NB4 (cell line): ENCODE measurements around the gene MTMR1.

Experiments used
- DNase-seq: peaks from one replicate; pipeline ENCODE4 v3.0.0; 2010; ENCODE audit warnings: low read depth
- H3K4me3 ChIP-seq: one replicate; pipeline ENCODE4 v1.5.1; 2011; ENCODE audit warnings: mild to moderate bottlenecking, low read depth, low read length, moderate library complexity
- CTCF ChIP-seq: IDR thresholded peaks from one replicate; pipeline ENCODE4 v1.5.1; 2012; ENCODE audit warnings: low read depth, low read length
- MAX ChIP-seq: IDR thresholded peaks from 2 replicates; pipeline ENCODE4 v1.6.1; 2011; ENCODE audit warnings: low read depth, low read length
- MYC ChIP-seq: IDR thresholded peaks from 2 replicates; pipeline ENCODE4 v1.6.1; 2011; ENCODE audit warnings: low read depth, low read length
- POLR2A ChIP-seq: IDR thresholded peaks from 2 replicates; pipeline ENCODE4 v1.6.1; 2011; ENCODE audit warnings: mild to moderate bottlenecking; ENCODE audit not compliant: insufficient read length; ENCODE audit errors: extremely low read depth

The MTMR1 gene

GRCh38 chrX:150771116-150771515, 77.9 kb downstream of the MTMR1 start:
- DNase-seq, result no peak
- H3K4me3 ChIP-seq, result no peak overlapping the region
- TF ChIP-seq MAX (no peak), MYC (no peak), POLR2A (no peak), CTCF (no peak)

GRCh38 chrX:150772150-150772970, 79.2 kb downstream of the MTMR1 start:
- DNase-seq, result peak; percentile 79
- TF ChIP-seq CTCF (peak; percentile 56), MAX (no peak)
- H3K4me3 ChIP-seq, result no peak overlapping the region

- no peak overlapping the region for H3K4me3 ChIP-seq
- DNase-seq, result no peak
These were observed 79.9 kb downstream of the MTMR1 start for GRCh38 chrX:150773117-150773516.

GRCh38 chrX:150773634-150774033, 80.4 kb downstream of the MTMR1 start:
- no peak for TF ChIP-seq MYC
- no peak for TF ChIP-seq POLR2A
- no peak for TF ChIP-seq MAX
- TF ChIP-seq CTCF, result no peak
- no peak overlapping the region for H3K4me3 ChIP-seq
- no peak for DNase-seq

More at GRCh38 chrX:150773117-150773516, 79.9 kb downstream of the MTMR1 start:
- TF ChIP-seq CTCF (no peak), MAX (no peak), POLR2A (no peak), MYC (no peak)

- DNase-seq, result no peak
- no peak overlapping the region for H3K4me3 ChIP-seq
- TF ChIP-seq MAX, result no peak
- TF ChIP-seq CTCF, result no peak
- no peak for TF ChIP-seq POLR2A
- TF ChIP-seq MYC, result no peak
These were observed 81.8 kb downstream of the MTMR1 start for GRCh38 chrX:150774798-150775568.
